H1 (cell line): ENCODE results near the gene PDE9A. TPM values are rescaled to one million over a fixed set of nuclear protein-coding genes. Genes with fewer than 3 reads are reported as not detected.

ENCODE experiments used
- CTCF ChIA-PET: fragments of 300-600 bp; sonication (Branson Sonifier 250); formaldehyde crosslinking; loops from one replicate; lab custom pipeline; 2021; ENCODE audit not compliant: partially characterized antibody; lab: Charles Lee
- POLR2A ChIA-PET: fragments of 300-600 bp; sonication (Branson Sonifier 250); formaldehyde crosslinking; loops from one replicate; lab custom pipeline; 2021; ENCODE audit warnings: inconsistent platforms; ENCODE audit not compliant: partially characterized antibody; lab: Charles Lee
- DNase-seq, 2 experiments: peaks; one replicate each; pipeline versions ENCODE4 v3.0.0 to v3.0.0-alpha.2; 2010 to 2022; ENCODE audit warnings: low spot score in 2 of 2, low read depth in 1 of 2, mixed read lengths in 1 of 2
- FAIRE-seq: peaks from 2 replicates; lab custom pipeline; 2011; peaks lifted over from hg19 to GRCh38; lab: Jason Lieb, UNC
- H2AFZ ChIP-seq: 2 replicates; pipeline ENCODE4 v1.8.1; 2012; ENCODE audit warnings: low read length, inconsistent platforms
- H2AK5ac ChIP-seq: 2 replicates; pipeline ENCODE4 v1.6.1; 2013; ENCODE audit warnings: low read depth, low read length
- H2BK120ac ChIP-seq: replicated peaks from 2 replicates; pipeline ENCODE3; 2013; ENCODE audit warnings: low read depth, low read length, inconsistent platforms
- H2BK12ac ChIP-seq: 2 replicates; pipeline ENCODE4 v1.6.1; 2013; ENCODE audit warnings: low read depth, low read length
- H2BK15ac ChIP-seq: 2 replicates; pipeline ENCODE4 v1.6.1; 2013; ENCODE audit warnings: low read length
- H2BK20ac ChIP-seq: 2 replicates; pipeline ENCODE4 v1.6.1; 2013; ENCODE audit warnings: low read length
- H2BK5ac ChIP-seq: 2 replicates; pipeline ENCODE4 v1.6.1; 2013; ENCODE audit warnings: low read depth, low read length
- H3K14ac ChIP-seq: 2 replicates; pipeline ENCODE4 v1.6.1; 2013; ENCODE audit warnings: inconsistent platforms; ENCODE audit not compliant: insufficient read length
- H3K18ac ChIP-seq: 2 replicates; pipeline ENCODE4 v1.6.1; 2013; ENCODE audit warnings: low read length; ENCODE audit errors: extremely low read depth
- H3K23ac ChIP-seq: 2 replicates; pipeline ENCODE4 v1.6.1; 2013; ENCODE audit warnings: inconsistent platforms; ENCODE audit not compliant: insufficient read length
- H3K23me2 ChIP-seq: 2 replicates; pipeline ENCODE4 v1.6.1; 2013; ENCODE audit warnings: low read depth, low read length
- H3K27ac ChIP-seq: 2 replicates; pipeline ENCODE4 v1.6.1; 2011; ENCODE audit warnings: low read depth, low read length, inconsistent platforms
- H3K27me3 ChIP-seq, 4 experiments: replicated peaks in 1 of 4; 1 replicate in 1 of 4; 2 replicates in 3 of 4; pipeline versions ENCODE4 v1.6.1 to v1.8.1; 2011 to 2013; ENCODE audit warnings: low read length in 3 of 4, mild to moderate bottlenecking in 3 of 4, inconsistent platforms in 2 of 4, mixed read lengths in 2 of 4, moderate library complexity in 1 of 4; ENCODE audit not compliant: control insufficient read depth in 3 of 4, insufficient read depth in 3 of 4; ENCODE audit errors: extremely low read depth in 1 of 4
- H3K36me3 ChIP-seq, 4 experiments: 2 replicates each; pipeline versions ENCODE4 v1.6.1 to v1.8.1; 2011 to 2013; ENCODE audit warnings: mild to moderate bottlenecking in 4 of 4, low read length in 3 of 4, moderate library complexity in 2 of 4, control low read depth in 1 of 4, inconsistent platforms in 1 of 4; ENCODE audit not compliant: insufficient read depth in 4 of 4, control insufficient read depth in 2 of 4
- H3K4ac ChIP-seq: replicated peaks from 2 replicates; pipeline ENCODE3; 2013; ENCODE audit warnings: low read length, low read depth, mixed read lengths, inconsistent platforms; ENCODE audit not compliant: insufficient read length
- H3K4me1 ChIP-seq, 4 experiments: replicated peaks in 1 of 4; 1 replicate in 1 of 4; 2 replicates in 3 of 4; pipeline versions ENCODE4 v1.6.1 to v1.8.1; 2011 to 2013; ENCODE audit warnings: low read length in 3 of 4, inconsistent platforms in 2 of 4, mixed read lengths in 1 of 4; ENCODE audit not compliant: insufficient read depth in 4 of 4, control insufficient read depth in 3 of 4
- H3K4me2 ChIP-seq, 2 experiments: 2 replicates each; pipeline versions ENCODE4 v1.6.1 to v1.8.1; 2011 to 2013; ENCODE audit warnings: low read depth in 2 of 2, low read length in 2 of 2, control low read depth in 1 of 2, inconsistent platforms in 1 of 2, mild to moderate bottlenecking in 1 of 2; ENCODE audit not compliant: insufficient read depth in 1 of 2
- H3K4me3 ChIP-seq, 4 experiments: fragments of 200-600, 300-600 bp in 1 of 4; sonication (generic), shearing (Covaris generic), sonication (Bioruptor Twin) in 1 of 4; 2 replicates each; pipeline versions ENCODE4 v1.5.1 to v1.8.1; 2011 to 2016; ENCODE audit warnings: low read length in 4 of 4, low read depth in 3 of 4, control low read depth in 2 of 4, inconsistent platforms in 2 of 4, mild to moderate bottlenecking in 2 of 4, mixed read lengths in 1 of 4, moderate library complexity in 1 of 4; ENCODE audit not compliant: insufficient read depth in 2 of 4; ENCODE audit errors: extremely low read depth in 1 of 4
- H3K56ac ChIP-seq: replicated peaks from 2 replicates; pipeline ENCODE3; 2013; ENCODE audit warnings: low read depth, mild to moderate bottlenecking, mixed read lengths, low read length, inconsistent platforms; ENCODE audit not compliant: insufficient read length
- H3K79me1 ChIP-seq: 2 replicates; pipeline ENCODE4 v1.6.1; 2013; ENCODE audit warnings: low read depth, low read length, control low read depth
- H3K79me2 ChIP-seq, 2 experiments: 2 replicates each; pipeline versions ENCODE4 v1.6.1 to v1.8.1; 2012 to 2013; ENCODE audit warnings: low read length in 2 of 2, mild to moderate bottlenecking in 2 of 2, inconsistent platforms in 1 of 2; ENCODE audit not compliant: insufficient read depth in 2 of 2, control insufficient read depth in 1 of 2
- H3K9ac ChIP-seq, 4 experiments: replicated peaks in 1 of 4; 1 replicate in 1 of 4; 2 replicates in 3 of 4; pipeline versions ENCODE4 v1.6.1 to v1.8.1; 2011 to 2013; ENCODE audit warnings: low read depth in 3 of 4, low read length in 3 of 4, control low read depth in 2 of 4, mild to moderate bottlenecking in 2 of 4, moderate library complexity in 2 of 4, inconsistent platforms in 1 of 4; ENCODE audit errors: extremely low read depth in 1 of 4
- H3K9me3 ChIP-seq, 2 experiments: 2 replicates each; pipeline versions ENCODE4 v1.6.1 to v1.8.1; 2012 to 2013; ENCODE audit warnings: mild to moderate bottlenecking in 2 of 2, moderate library complexity in 2 of 2, control low read depth in 1 of 2, inconsistent platforms in 1 of 2, low read depth in 1 of 2, low read length in 1 of 2, mixed read lengths in 1 of 2; ENCODE audit not compliant: insufficient read depth in 2 of 2
- H4K20me1 ChIP-seq, 2 experiments: replicated peaks in 1 of 2; 2 replicates each; pipeline versions ENCODE3 to v1.8.1; 2011 to 2013; ENCODE audit warnings: inconsistent platforms in 2 of 2, low read length in 2 of 2, mild to moderate bottlenecking in 1 of 2; ENCODE audit not compliant: insufficient read depth in 2 of 2, control insufficient read depth in 1 of 2
- H4K5ac ChIP-seq: 2 replicates; pipeline ENCODE4 v1.6.1; 2013; ENCODE audit warnings: low read length, low read depth, mixed read lengths, inconsistent platforms; ENCODE audit not compliant: insufficient read length
- H4K8ac ChIP-seq: 2 replicates; pipeline ENCODE4 v1.8.0; 2013; ENCODE audit warnings: mild to moderate bottlenecking, moderate library complexity, low read length, inconsistent platforms; ENCODE audit not compliant: insufficient read depth; ENCODE audit errors: extremely low read depth
- H4K91ac ChIP-seq: replicated peaks from 2 replicates; pipeline ENCODE3; 2013; ENCODE audit warnings: low read length, mixed read lengths, inconsistent platforms; ENCODE audit not compliant: insufficient read length
- EZH2 ChIP-seq: fragments of 200-600 bp; sonication (generic); IDR thresholded peaks from 2 replicates; pipeline ENCODE4 v1.7.1; 2012; ENCODE audit warnings: low read depth, mild to moderate bottlenecking, moderate library complexity, low read length, inconsistent platforms; ENCODE audit not compliant: severe bottlenecking
- NRF1 ChIP-seq: IDR thresholded peaks from 2 replicates; pipeline ENCODE4 v1.6.1; 2011; ENCODE audit warnings: mild to moderate bottlenecking, low read depth, low read length, improper control_type of control experiment
- SAP30 ChIP-seq: fragments of 300-600 bp; sonication (generic); IDR thresholded peaks from 2 replicates; pipeline ENCODE4 v1.7.1; 2012; ENCODE audit warnings: low read length, moderate library complexity, mild to moderate bottlenecking, inconsistent platforms; ENCODE audit not compliant: insufficient read depth, insufficient replicate concordance
- WGBS, 2 experiments: shearing (Covaris generic) in 1 of 2; methylation state at CpG; one replicate each; pipeline versions ENCODE4 v1.1.6 to v1.1.7; 2013 to 2015; ENCODE audit warnings: low lambda C conversion rate in 2 of 2, mixed read lengths in 2 of 2, inconsistent platforms in 1 of 2, low coverage in 1 of 2, missing lambda C conversion rate in 1 of 2; ENCODE audit not compliant: insufficient replicate concordance in 2 of 2, insufficient coverage in 1 of 2, insufficient read length in 1 of 2; ENCODE audit errors: extremely low coverage in 1 of 2, missing lambda C conversion rate in 1 of 2; 5-methylcytosine and 5-hydroxymethylcytosine counted together
- polyA plus RNA-seq, 7 experiments: library from polyadenylated mRNA; depleted of rRNA in 3 of 7; stranded (reverse) in 5 of 7; unstranded in 2 of 7; fragments of >200 nt in 5 of 7; fragments of 200-250 nt in 2 of 7; gene quantifications; 1 replicate in 5 of 7; 2 replicates in 1 of 7; 4 replicates in 1 of 7; pipeline versions ENCODE4 v1.2.1 to v1.2.3, GENCODE V29; 2011 to 2013; ENCODE audit warnings: missing spikeins in 2 of 7, mixed read lengths in 2 of 7
- total RNA-seq: library from RNA; stranded (reverse); fragmentation: NEBNext Ultra II Directional; extraction: Animal tissue kit (Norgen Biotek cat#: 25700); gene quantifications from 2 replicates; pipeline ENCODE4 v1.2.1, GENCODE V29; 2021
- TF ChIP-seq, protein P1 (sequence below): IDR thresholded peaks from 2 replicates; pipeline ENCODE4 v1.6.1; 2011; ENCODE audit warnings: low read depth, mild to moderate bottlenecking, low read length; ENCODE audit not compliant: insufficient read depth

The PDE9A gene
- total and polyA plus RNA-seq, 2 of the 8 experiments (the other 6 are each of a cell fraction or from before 2014, with no cell fraction given) = 39.2 to 45.9 TPM

DNA sequence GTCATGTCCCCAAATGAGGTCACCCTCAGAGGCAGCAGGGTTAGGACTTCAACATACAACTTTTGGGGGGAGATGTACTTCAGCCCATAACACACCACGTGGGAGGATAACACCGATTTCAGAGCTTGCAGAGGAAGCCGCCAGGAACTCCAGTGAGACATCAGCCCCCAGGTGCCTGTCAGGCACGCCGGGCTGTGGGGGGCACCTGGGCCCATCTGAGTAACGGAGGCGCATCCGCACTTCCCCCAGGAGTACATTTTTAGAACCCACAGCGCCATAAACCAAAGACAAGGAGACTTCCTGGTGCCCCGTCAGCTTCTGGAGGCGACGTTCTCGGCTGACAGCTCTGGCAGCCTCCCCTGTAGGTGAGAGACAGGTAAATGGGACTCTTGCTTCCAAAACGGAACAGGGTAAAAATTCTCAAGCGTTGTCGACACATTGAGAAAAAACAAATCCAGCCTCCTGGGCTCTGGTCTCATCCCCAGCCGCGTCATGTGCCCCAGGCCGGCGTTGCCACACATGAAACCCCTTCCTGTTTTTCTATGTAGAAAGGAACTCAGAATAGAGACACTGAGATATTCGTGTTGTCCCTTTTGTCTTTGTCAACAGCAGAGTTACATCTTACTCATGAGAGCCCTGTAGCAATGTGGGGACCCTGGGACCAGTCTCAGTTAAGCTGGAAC lies 93.3 kb downstream of the PDE9A start:
- TF ChIP-seq, protein P1, sequence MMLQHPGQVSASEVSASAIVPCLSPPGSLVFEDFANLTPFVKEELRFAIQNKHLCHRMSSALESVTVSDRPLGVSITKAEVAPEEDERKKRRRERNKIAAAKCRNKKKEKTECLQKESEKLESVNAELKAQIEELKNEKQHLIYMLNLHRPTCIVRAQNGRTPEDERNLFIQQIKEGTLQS = no peak
- no peak for TF ChIP-seq SAP30
- no peak for TF ChIP-seq NRF1
- no peak for TF ChIP-seq EZH2
- DNase-seq (no peak), FAIRE-seq (no peak)
- H2BK5ac ChIP-seq = no peak overlapping the region
- no peak overlapping the region for H2BK12ac ChIP-seq
- 94% methylated on average over 20 of the region's 21 CpGs; no CpG with 5 or more reads in 1 of the 2 experiments for WGBS, 2 experiments
- H3K23me2 ChIP-seq = no peaks in the 10 kb centered on the region
- no peak overlapping the region for H2BK20ac ChIP-seq
- no peaks in the 10 kb centered on the region for H3K9me3 ChIP-seq
- ChIA-PET POLR2A (interaction anchor here (0.8 to 1.5 kb wide), 3 partner anchors 9 to 119 kb away, joined by 3 to 6 read pairs (median 3); no protein-coding TSS in a partner anchor), CTCF (interaction anchor here (0.8 to 1.5 kb wide), 5 partner anchors 12 to 154 kb away, joined by 3 to 6 read pairs (median 3); no protein-coding TSS in a partner anchor)
- no peaks in the 10 kb centered on the region; the same call in 1 of the 2 replicates for H3K79me1 ChIP-seq
- no peaks in the 10 kb centered on the region for H3K27me3 ChIP-seq
- no peak overlapping the region for H4K91ac ChIP-seq
- no peak overlapping the region for H4K8ac ChIP-seq
- no peak overlapping the region for H2BK15ac ChIP-seq
- H3K79me2 ChIP-seq = no peaks in the 10 kb centered on the region
- H2AFZ ChIP-seq = no peak overlapping the region
- H3K36me3 ChIP-seq = peaks cover 0 to 4% (median 2%) of the 10 kb centered on the region in 4 experiments; a peak in 3 of 8 replicates
- H3K18ac ChIP-seq = no peak overlapping the region
- no peak overlapping the region for H4K5ac ChIP-seq
- H4K20me1 ChIP-seq = peaks cover 0 to 1% of the 10 kb centered on the region in 2 experiments
- H3K4me3 ChIP-seq = no peak overlapping the region
- no peak overlapping the region for H3K4ac ChIP-seq
- H3K4me2 ChIP-seq = no peak overlapping the region
- H3K27ac ChIP-seq = no peak overlapping the region
- H2AK5ac ChIP-seq = no peak overlapping the region
- H3K9ac ChIP-seq = no peak overlapping the region
- H3K23ac ChIP-seq = no peak overlapping the region
- no peak overlapping the region for H3K56ac ChIP-seq
- H3K4me1 ChIP-seq = peaks cover 0 to 4% (median 0%) of the 10 kb centered on the region in 4 experiments; a peak in 3 of 7 replicates
- H2BK120ac ChIP-seq = no peak overlapping the region
- no peak overlapping the region for H3K14ac ChIP-seq
